Lower lobe of right lung (tissue), 2 donors: Measurements from ENCODE around the gene TBC1D17. TPM values are rescaled to one million over a fixed set of nuclear protein-coding genes. Genes with fewer than 3 reads are reported as not detected.

Experiments used
- ATAC-seq, 2 donors: fragments of 200-7000 bp; cut with Tn5 transposase; one replicate each; pipeline ENCODE4 v1.9.1; 2020 to 2022; ENCODE audit warnings: mild to moderate bottlenecking in 2 of 2, moderate library complexity in 2 of 2
- DNase-seq: peaks from one replicate; pipeline ENCODE4 v3.0.0-alpha.2; 2020
- H3K27ac ChIP-seq: fragments of 200-600 bp; one replicate; pipeline ENCODE4 v1.8.0; 2022
- H3K27me3 ChIP-seq: fragments of 200-600 bp; one replicate; pipeline ENCODE4 v1.8.0; 2022; ENCODE audit warnings: low read depth
- H3K36me3 ChIP-seq: fragments of 200-600 bp; one replicate; pipeline ENCODE4 v1.8.0; 2022; ENCODE audit warnings: mild to moderate bottlenecking
- H3K4me1 ChIP-seq: fragments of 200-600 bp; one replicate; pipeline ENCODE4 v1.8.0; 2022
- H3K4me3 ChIP-seq: fragments of 200-600 bp; one replicate; pipeline ENCODE4 v1.8.0; 2022; ENCODE audit warnings: mild to moderate bottlenecking
- H3K9me3 ChIP-seq: fragments of 200-600 bp; one replicate; pipeline ENCODE4 v1.8.0; 2022
- intact Hi-C: fragments of 100-400 bp; cut with DNase I; formaldehyde crosslinking; loops from one replicate; pipeline ENCODE4 v1.11.0; 2022
- total RNA-seq: library from RNA; stranded (reverse); fragmentation: NEBNext Ultra II Directional; extraction: Animal tissue kit (Norgen Biotek cat#: 25700); gene quantifications from one replicate; pipeline ENCODE4 v1.2.1, GENCODE V29; 2021
- TF ChIP-seq, protein P1 (sequence below): fragments of 200-600 bp; IDR thresholded peaks from one replicate; pipeline ENCODE4 v1.8.0; 2022; ENCODE audit warnings: antibody characterized with exemption, mild to moderate bottlenecking
- donor health status: DM: no; HTN: yes; CAD: no; lungs with severe emphysema.

Gene TBC1D17
- total RNA-seq, 1 donor from 2014 or later, result 53.1 TPM

DNA sequence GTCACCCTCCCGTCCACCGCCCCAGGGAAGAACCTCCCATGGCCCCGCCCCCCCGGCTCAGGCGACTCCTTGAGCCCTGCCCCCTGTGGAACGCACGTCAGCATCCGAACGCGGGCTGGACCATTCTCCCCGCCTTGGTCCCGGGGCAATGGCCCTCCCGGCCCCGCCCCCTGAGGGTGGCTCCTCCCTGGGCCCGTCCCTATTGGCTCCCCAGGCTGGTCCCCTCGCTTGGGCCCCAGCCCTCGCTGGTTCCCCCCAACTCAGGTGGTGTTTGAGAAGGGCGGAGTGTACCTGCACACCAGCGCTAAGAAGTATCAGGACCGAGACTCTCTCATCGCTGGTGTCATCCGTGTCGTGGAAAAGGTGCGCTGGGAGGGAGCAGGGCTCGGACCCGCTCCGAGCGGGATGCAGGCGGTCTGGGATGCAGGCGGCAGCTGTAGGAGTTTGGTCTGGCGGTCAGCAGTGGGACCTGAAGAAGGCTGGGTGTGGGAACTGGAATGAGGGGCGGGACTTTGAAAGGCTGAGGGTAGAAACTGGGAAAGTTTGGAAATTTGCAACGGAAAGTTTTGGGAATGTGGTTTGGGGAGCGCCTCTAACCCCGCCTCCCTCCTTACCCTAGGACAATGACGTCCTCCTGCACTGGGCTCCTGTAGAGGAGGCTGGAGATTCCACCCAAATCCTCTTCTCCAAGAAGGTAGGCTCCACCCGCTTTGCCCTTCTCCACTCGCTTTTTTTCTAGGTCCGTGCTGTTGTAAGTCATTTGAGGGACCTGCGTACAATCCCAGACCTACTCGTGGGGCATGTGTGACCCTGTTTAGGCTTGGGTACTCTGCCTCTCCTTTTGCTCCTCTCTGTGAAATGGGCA, 609 bp downstream of the TBC1D17 start:
- Histone ChIP-seq H3K36me3 (peaks cover 48% of the 10 kb centered on the region), H3K27me3 (no peaks in the 10 kb centered on the region), H3K4me1 (peaks cover 26% of the 10 kb centered on the region), H3K4me3 (peak overlapping the region; percentile 89), H3K9me3 (no peaks in the 10 kb centered on the region), H3K27ac (peak overlapping the region; percentile 99)
- ATAC-seq (peak; percentile 82 to 87), DNase-seq (peak; percentile 99)
- intact Hi-C loops, result no loop called here
- TF ChIP-seq, protein P1, sequence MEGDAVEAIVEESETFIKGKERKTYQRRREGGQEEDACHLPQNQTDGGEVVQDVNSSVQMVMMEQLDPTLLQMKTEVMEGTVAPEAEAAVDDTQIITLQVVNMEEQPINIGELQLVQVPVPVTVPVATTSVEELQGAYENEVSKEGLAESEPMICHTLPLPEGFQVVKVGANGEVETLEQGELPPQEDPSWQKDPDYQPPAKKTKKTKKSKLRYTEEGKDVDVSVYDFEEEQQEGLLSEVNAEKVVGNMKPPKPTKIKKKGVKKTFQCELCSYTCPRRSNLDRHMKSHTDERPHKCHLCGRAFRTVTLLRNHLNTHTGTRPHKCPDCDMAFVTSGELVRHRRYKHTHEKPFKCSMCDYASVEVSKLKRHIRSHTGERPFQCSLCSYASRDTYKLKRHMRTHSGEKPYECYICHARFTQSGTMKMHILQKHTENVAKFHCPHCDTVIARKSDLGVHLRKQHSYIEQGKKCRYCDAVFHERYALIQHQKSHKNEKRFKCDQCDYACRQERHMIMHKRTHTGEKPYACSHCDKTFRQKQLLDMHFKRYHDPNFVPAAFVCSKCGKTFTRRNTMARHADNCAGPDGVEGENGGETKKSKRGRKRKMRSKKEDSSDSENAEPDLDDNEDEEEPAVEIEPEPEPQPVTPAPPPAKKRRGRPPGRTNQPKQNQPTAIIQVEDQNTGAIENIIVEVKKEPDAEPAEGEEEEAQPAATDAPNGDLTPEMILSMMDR, result no peak

DNA sequence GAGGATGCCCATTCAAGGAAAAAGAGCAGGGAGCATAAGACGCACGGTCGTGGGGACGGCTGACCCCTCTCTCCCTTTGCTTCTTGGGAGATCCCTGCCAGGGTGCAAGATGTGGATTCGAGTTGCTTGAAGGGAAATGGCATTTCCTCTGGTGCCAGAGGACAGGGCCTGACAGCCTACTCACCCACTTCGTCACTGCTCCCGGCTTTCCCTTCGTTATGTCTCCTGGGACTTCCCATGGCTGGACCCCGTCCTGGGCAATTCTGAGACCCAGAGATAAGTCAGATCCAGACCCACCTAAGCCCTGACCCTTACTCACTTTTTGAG, 1.2 kb downstream of the TBC1D17 start:
- H3K27ac ChIP-seq, result peak overlapping the region; percentile 99
- H3K9me3 ChIP-seq, result no peaks in the 10 kb centered on the region
- TF ChIP-seq, protein P1, result no peak
- H3K4me3 ChIP-seq, result peak overlapping the region; percentile 89
- peaks cover 26% of the 10 kb centered on the region for H3K4me1 ChIP-seq
- no peak for DNase-seq
- ATAC-seq, result no peak
- peaks cover 54% of the 10 kb centered on the region for H3K36me3 ChIP-seq
- intact Hi-C loops, result no loop called here
- no peaks in the 10 kb centered on the region for H3K27me3 ChIP-seq

DNA sequence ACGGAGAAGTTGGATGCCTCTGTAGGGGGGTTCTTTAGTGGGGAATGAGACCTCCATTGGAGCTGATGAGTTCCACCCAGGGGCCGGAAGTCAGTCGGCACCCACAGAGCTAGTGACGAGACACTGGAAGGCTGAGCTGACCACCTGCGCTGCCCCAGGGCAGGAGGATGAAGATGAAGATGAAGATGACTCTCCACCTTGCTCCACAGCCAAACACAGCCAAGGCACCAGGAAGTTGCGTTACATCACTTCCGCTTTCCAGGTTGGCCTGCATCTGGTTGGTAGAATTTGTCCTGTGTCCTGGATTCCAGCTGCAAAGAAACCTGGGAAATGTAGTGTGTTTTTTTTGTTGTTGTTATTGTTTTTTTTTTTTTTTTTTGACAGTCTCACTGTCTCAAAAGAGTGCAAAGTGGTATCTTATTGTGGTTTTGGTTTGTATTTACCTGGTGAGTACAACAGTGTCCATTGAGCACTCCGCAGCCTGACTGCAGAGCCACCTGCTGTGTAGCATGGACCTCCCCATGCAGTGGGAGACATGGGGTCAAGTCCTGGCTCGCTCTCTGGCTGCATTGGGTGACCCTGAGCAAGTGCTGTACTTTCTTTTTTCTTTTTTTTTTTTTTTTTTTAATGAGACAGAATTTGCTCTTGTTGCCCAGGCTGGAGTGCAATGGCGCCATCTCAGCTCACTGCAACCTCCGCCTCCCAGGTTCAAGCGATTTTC, 1.9 kb downstream of the TBC1D17 start:
- peaks cover 61% of the 10 kb centered on the region for H3K36me3 ChIP-seq
- intact Hi-C loops, result no loop called here
- TF ChIP-seq, protein P1, result no peak
- no peaks in the 10 kb centered on the region for H3K27me3 ChIP-seq
- ATAC-seq (no peak), DNase-seq (peak; percentile 51)
- H3K27ac ChIP-seq, result no peak overlapping the region
- peaks cover 26% of the 10 kb centered on the region for H3K4me1 ChIP-seq
- no peaks in the 10 kb centered on the region for H3K9me3 ChIP-seq
- H3K4me3 ChIP-seq, result no peak overlapping the region

DNA sequence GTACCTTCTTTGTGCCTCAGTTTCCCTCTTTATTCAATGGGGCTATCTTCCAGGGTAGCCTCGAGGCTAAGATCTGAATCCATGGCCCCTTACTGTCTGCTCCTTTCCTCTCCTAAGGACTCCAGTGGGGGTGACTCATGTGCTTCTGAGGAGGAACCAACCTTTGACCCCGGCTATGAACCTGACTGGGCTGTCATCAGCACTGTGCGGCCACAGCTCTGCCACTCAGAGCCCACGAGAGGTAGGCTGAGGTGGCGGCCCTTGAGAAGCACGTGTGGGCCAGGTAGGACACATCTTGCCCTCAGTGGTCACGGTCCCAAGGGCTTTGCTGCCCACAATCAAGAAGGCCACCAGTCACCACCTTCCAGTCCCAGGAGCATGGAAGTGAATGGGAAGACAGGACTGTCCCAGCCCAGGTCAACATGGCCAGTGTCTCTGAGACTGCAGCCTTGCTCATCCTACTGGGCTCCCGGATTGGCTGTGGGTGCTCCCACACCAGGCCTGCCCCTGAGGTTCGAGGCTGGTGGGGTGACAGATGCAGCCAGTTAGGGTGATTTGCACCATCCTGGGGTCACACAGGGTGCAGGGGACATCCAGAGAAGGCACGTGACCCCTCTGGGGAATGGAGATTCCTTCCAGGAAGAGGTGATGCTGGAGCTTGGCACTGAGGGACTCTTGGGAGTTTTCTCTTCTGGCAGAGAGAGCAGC, 2.8 kb downstream of the TBC1D17 start:
- Histone ChIP-seq H3K9me3 (no peaks in the 10 kb centered on the region), H3K27ac (no peak overlapping the region), H3K4me1 (peaks cover 21% of the 10 kb centered on the region), H3K36me3 (peaks cover 70% of the 10 kb centered on the region), H3K4me3 (no peak overlapping the region), H3K27me3 (no peaks in the 10 kb centered on the region)
- intact Hi-C loops, result no loop called here
- DNase-seq, result peak; percentile 46
- ATAC-seq, result no peak
- TF ChIP-seq, protein P1, result no peak

DNA sequence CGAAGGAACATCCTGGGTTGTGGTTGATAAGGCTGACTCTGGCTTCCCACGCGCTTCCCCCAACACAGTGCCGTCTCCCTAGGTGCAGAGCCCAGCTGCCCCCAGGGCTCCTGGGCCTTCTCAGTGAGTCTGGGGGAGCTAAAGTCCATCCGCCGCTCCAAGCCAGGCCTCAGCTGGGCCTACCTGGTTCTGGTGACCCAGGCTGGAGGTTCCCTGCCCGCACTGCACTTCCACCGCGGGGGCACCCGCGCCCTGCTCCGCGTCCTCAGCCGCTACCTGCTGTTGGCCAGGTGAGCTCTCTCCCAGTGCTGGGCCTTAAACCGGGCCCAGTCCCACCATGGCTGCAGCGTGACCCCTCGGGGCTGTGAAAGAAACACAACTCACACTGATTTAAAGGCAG, 3.7 kb downstream of the TBC1D17 start:
- TF ChIP-seq, protein P1, result no peak
- DNase-seq, result peak; percentile 44
- peaks cover 79% of the 10 kb centered on the region for H3K36me3 ChIP-seq

More for the DNA sequence above, 3.7 kb downstream of the TBC1D17 start:
- Histone ChIP-seq H3K9me3 (no peaks in the 10 kb centered on the region), H3K27me3 (no peaks in the 10 kb centered on the region), H3K27ac (no peak overlapping the region), H3K4me3 (no peak overlapping the region), H3K4me1 (peaks cover 15% of the 10 kb centered on the region)
- intact Hi-C loops, result no loop called here
- ATAC-seq, result no peak
